Ishikawa (cell line): Measurements from ENCODE around the gene SOX6.

Experiments
- CEBPB ChIP-seq: IDR thresholded peaks from 2 replicates; pipeline ENCODE4 v1.6.1; 2012
- CREB1 ChIP-seq: IDR thresholded peaks from 2 replicates; pipeline ENCODE4 v1.6.1; 2012; ENCODE audit warnings: low read depth
- EGR1 ChIP-seq: IDR thresholded peaks from 2 replicates; pipeline ENCODE4 v1.6.1; 2012
- EP300 ChIP-seq: IDR thresholded peaks from 2 replicates; pipeline ENCODE4 v1.6.1; 2012; ENCODE audit warnings: borderline replicate concordance
- FOXM1 ChIP-seq: IDR thresholded peaks from 2 replicates; pipeline ENCODE4 v1.6.1; 2012; ENCODE audit warnings: low read depth, borderline replicate concordance
- NFIC ChIP-seq: IDR thresholded peaks from 2 replicates; pipeline ENCODE4 v1.6.1; 2012
- RAD21 ChIP-seq: IDR thresholded peaks from 2 replicates; pipeline ENCODE4 v1.6.1; 2012; ENCODE audit warnings: low read depth
- TAF1 ChIP-seq: IDR thresholded peaks from 2 replicates; pipeline ENCODE4 v1.6.1; 2012; ENCODE audit warnings: low read depth, mild to moderate bottlenecking
- TCF12 ChIP-seq: IDR thresholded peaks from 2 replicates; pipeline ENCODE4 v1.6.1; 2012; ENCODE audit warnings: low read depth
- TEAD4 ChIP-seq: IDR thresholded peaks from 2 replicates; pipeline ENCODE4 v1.6.1; 2012
- YY1 ChIP-seq: IDR thresholded peaks from 2 replicates; pipeline ENCODE4 v1.6.1; 2012; ENCODE audit warnings: low read depth
- ZBTB7A ChIP-seq: IDR thresholded peaks from 2 replicates; pipeline ENCODE4 v1.6.1; 2012; ENCODE audit warnings: low read depth
- TF ChIP-seq, protein P1 (sequence below): IDR thresholded peaks from 2 replicates; pipeline ENCODE4 v1.6.1; 2012
- TF ChIP-seq, protein P2 (sequence below): IDR thresholded peaks from 2 replicates; pipeline ENCODE4 v1.6.1; 2012; ENCODE audit warnings: low read depth, mild to moderate bottlenecking
- TF ChIP-seq, protein P3 (sequence below): IDR thresholded peaks from 2 replicates; pipeline ENCODE4 v1.6.1; 2012

SOX6 gene

DNA sequence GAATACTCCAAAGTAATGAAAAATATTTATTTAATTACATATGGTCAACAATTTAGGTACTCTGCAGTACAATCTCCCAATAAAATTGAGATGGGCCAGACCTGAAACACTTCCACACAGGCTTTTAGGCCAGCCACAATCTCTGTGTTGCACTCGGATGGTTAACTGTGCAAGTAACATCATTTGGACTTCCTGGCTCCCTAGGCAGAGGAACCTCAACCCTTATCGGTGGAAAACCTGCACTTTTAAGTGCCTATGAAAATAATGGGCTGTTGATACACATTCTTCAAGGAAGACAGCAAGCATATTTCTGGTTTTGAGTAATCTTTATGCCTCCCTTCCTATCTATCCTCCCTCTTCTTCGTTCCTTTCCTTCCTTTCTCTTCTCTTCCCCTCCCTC lies 343.1 kb downstream of the SOX6 start:
- TF ChIP-seq TEAD4 (no peak), YY1 (no peak), NFIC (no peak), FOXM1 (no peak), ZBTB7A (no peak), CEBPB (no peak), TCF12 (no peak), RAD21 (no peak), TAF1 (no peak), EP300 (no peak)
- TF ChIP-seq, protein P1, sequence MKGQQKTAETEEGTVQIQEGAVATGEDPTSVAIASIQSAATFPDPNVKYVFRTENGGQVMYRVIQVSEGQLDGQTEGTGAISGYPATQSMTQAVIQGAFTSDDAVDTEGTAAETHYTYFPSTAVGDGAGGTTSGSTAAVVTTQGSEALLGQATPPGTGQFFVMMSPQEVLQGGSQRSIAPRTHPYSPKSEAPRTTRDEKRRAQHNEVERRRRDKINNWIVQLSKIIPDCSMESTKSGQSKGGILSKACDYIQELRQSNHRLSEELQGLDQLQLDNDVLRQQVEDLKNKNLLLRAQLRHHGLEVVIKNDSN, result no peak
- TF ChIP-seq, protein P2, sequence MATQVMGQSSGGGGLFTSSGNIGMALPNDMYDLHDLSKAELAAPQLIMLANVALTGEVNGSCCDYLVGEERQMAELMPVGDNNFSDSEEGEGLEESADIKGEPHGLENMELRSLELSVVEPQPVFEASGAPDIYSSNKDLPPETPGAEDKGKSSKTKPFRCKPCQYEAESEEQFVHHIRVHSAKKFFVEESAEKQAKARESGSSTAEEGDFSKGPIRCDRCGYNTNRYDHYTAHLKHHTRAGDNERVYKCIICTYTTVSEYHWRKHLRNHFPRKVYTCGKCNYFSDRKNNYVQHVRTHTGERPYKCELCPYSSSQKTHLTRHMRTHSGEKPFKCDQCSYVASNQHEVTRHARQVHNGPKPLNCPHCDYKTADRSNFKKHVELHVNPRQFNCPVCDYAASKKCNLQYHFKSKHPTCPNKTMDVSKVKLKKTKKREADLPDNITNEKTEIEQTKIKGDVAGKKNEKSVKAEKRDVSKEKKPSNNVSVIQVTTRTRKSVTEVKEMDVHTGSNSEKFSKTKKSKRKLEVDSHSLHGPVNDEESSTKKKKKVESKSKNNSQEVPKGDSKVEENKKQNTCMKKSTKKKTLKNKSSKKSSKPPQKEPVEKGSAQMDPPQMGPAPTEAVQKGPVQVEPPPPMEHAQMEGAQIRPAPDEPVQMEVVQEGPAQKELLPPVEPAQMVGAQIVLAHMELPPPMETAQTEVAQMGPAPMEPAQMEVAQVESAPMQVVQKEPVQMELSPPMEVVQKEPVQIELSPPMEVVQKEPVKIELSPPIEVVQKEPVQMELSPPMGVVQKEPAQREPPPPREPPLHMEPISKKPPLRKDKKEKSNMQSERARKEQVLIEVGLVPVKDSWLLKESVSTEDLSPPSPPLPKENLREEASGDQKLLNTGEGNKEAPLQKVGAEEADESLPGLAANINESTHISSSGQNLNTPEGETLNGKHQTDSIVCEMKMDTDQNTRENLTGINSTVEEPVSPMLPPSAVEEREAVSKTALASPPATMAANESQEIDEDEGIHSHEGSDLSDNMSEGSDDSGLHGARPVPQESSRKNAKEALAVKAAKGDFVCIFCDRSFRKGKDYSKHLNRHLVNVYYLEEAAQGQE, result no peak
- TF ChIP-seq, protein P3, sequence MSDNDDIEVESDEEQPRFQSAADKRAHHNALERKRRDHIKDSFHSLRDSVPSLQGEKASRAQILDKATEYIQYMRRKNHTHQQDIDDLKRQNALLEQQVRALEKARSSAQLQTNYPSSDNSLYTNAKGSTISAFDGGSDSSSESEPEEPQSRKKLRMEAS, result no peak

DNA sequence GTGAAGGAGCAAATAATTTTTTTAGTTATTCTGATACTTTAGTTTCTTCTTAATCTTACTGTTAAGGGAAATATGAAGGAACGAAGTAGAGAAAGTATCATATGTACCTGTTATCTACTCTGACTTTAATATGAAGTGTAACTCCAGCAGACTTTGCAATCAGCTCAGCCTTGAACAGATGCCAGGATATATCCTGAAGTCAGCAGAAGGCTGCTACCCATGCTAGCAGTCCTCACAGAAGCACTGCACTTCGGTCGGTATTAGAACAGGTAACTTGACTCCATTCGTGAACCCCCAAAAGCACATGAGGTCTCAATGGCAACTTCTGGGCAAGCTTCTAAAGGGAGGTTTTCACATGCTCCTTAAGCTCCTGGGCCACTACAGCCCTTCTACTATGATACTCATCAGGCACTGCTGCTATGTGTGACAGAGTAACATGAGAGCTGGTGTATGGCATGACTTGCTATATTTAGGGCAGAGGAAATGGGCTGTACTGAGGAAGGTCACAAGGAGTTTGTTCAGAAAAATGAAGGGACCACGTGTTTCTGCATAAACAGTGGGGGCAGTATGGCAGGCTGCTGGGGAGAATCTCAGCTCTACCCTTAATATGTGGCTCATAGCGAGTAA lies 344.1 kb downstream of the SOX6 start:
- TF ChIP-seq CREB1, result no peak
- TF ChIP-seq TAF1, result no peak
- no peak for TF ChIP-seq ZBTB7A
- TF ChIP-seq NFIC, result no peak
- no peak for TF ChIP-seq RAD21
- TF ChIP-seq, protein P1, result no peak
- TF ChIP-seq YY1, result no peak
- no peak for TF ChIP-seq CEBPB
- TF ChIP-seq, protein P3, result no peak
- TF ChIP-seq EP300, result no peak
- no peak for TF ChIP-seq EGR1
- TF ChIP-seq TCF12, result no peak
- TF ChIP-seq FOXM1, result no peak

DNA sequence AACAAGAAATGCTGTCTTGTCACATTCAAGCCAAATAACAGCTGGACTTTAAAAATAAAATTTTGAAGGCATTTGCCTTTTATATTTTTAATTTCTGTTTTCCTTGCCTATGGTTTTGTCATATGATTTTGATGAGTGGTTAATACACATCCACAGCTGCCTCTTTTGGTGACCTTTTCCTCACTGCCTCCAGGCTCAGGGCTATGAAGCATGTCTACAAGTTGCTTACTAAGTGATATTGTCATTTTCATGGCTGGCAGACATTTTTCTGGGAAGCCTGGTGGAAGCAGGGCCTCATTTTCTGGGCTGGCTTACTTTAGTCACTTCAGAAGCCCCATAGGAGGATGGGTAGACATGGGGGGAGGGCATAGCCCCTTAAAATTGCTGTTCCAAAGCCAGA lies 344.9 kb downstream of the SOX6 start:
- TF ChIP-seq TEAD4 (no peak), FOXM1 (no peak), CEBPB (no peak), EGR1 (no peak), TAF1 (no peak), TCF12 (no peak), EP300 (no peak), CREB1 (no peak), RAD21 (no peak), YY1 (no peak), ZBTB7A (no peak), NFIC (no peak)
- TF ChIP-seq, protein P2, result no peak
- TF ChIP-seq, protein P3, result no peak
- TF ChIP-seq, protein P1, result no peak

DNA sequence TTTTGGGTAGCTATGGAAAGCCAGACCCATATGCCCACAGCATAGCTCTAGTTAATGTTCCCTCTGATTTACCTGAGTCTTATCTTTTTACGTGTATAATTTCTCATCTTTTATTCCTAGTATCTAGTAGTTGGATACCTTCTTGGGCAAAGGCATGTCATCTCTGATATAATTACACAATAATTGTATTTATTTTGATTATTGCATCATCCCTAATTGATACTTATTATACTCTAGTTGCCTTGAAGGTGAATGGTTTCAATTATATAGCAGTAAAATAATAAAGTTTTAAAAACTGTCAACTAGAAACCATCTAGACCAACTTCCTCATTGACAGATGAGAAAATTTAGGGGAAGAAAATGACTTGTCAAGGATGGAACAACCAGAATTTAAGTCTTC lies 347.3 kb downstream of the SOX6 start:
- no peak for TF ChIP-seq NFIC

DNA sequence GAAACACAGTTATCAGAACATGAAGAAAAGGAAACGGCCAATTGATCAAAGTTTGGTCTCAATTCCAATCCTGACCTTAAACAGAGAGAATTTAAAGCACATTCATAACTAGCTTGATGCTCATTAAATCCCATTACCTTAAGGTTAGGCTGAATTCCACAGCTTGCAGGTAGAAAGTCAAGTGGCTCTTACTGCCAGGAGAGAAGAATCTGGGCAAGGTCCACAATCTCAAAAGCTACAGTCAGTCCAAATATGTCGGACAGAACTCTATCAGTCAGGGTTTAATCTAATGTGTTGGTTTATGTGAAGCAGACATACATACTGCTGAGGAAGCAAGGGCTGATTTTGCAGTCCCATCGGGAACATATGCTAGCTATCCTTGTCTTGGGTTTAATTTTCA lies 348.8 kb downstream of the SOX6 start:
- TF ChIP-seq, protein P3, result no peak
- no peak for TF ChIP-seq TCF12
- no peak for TF ChIP-seq TAF1
- no peak for TF ChIP-seq YY1
- no peak for TF ChIP-seq FOXM1
- TF ChIP-seq EP300, result no peak
- TF ChIP-seq NFIC, result no peak
- TF ChIP-seq CEBPB, result no peak
- TF ChIP-seq, protein P1, result no peak
- no peak for TF ChIP-seq EGR1
- no peak for TF ChIP-seq TEAD4
- TF ChIP-seq, protein P2, result no peak
- no peak for TF ChIP-seq RAD21
- no peak for TF ChIP-seq ZBTB7A
- TF ChIP-seq CREB1, result no peak
